ENCODE measurements around the gene CLTB.

DNA sequence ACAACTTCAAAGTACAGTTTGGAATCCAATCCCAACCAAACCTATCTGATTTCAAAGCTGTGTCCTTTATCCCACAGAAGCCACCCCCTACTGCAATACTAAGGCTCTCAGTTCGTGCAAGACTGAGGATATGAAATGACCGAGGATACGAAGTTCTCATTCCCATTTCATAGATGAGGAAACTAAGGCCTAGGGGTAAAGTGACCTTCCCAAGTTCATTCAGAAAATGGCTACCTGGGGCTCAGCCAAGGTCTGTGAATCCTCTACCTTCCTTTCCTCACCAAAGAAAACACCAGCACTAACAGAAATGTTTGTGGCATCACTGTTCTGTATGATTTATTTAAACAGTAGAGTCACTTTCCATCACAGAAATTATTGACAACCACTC is 60.2 kb downstream of the CLTB start:
- TF ChIP-seq, protein P1, sequence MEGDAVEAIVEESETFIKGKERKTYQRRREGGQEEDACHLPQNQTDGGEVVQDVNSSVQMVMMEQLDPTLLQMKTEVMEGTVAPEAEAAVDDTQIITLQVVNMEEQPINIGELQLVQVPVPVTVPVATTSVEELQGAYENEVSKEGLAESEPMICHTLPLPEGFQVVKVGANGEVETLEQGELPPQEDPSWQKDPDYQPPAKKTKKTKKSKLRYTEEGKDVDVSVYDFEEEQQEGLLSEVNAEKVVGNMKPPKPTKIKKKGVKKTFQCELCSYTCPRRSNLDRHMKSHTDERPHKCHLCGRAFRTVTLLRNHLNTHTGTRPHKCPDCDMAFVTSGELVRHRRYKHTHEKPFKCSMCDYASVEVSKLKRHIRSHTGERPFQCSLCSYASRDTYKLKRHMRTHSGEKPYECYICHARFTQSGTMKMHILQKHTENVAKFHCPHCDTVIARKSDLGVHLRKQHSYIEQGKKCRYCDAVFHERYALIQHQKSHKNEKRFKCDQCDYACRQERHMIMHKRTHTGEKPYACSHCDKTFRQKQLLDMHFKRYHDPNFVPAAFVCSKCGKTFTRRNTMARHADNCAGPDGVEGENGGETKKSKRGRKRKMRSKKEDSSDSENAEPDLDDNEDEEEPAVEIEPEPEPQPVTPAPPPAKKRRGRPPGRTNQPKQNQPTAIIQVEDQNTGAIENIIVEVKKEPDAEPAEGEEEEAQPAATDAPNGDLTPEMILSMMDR (IDR thresholded peaks at IDR 0.05; ENCODE audit: control extremely low read depth in 1 of 3, insufficient read depth in 1 of 3, low read depth in 1 of 3, low read length in 3 of 3), result no peak
- TF ChIP-seq PHF8 (conservative IDR thresholded peaks at IDR 0.05; ENCODE audit: low read depth, low read length), result no peak
- TF ChIP-seq GABPA (IDR thresholded peaks at IDR 0.05; ENCODE audit: borderline replicate concordance, insufficient read depth, low read length), result no peak
- no peak for TF ChIP-seq RFX5 (IDR thresholded peaks at IDR 0.05; ENCODE audit: borderline replicate concordance, low read depth, low read length)
- TF ChIP-seq, protein P2, sequence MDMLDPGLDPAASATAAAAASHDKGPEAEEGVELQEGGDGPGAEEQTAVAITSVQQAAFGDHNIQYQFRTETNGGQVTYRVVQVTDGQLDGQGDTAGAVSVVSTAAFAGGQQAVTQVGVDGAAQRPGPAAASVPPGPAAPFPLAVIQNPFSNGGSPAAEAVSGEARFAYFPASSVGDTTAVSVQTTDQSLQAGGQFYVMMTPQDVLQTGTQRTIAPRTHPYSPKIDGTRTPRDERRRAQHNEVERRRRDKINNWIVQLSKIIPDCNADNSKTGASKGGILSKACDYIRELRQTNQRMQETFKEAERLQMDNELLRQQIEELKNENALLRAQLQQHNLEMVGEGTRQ (IDR thresholded peaks at IDR 0.05; ENCODE audit: low read length), result no peak
- no peak for TF ChIP-seq RAD21 (IDR thresholded peaks at IDR 0.05 in 1 of 2, conservative IDR thresholded peaks at IDR 0.05 in 1 of 2; ENCODE audit: low read depth in 2 of 2, low read length in 2 of 2)
- TF ChIP-seq, protein P3, sequence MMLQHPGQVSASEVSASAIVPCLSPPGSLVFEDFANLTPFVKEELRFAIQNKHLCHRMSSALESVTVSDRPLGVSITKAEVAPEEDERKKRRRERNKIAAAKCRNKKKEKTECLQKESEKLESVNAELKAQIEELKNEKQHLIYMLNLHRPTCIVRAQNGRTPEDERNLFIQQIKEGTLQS (IDR thresholded peaks at IDR 0.05; ENCODE audit: insufficient read depth, low read depth, low read length), result no peak
- TF ChIP-seq BACH1 (IDR thresholded peaks at IDR 0.05; ENCODE audit: low read length), result no peak
- no peak for TF ChIP-seq CBX5 (IDR thresholded peaks at IDR 0.05; ENCODE audit: low read depth, low read length)
- TF ChIP-seq KDM1A (IDR thresholded peaks at IDR 0.05; ENCODE audit: borderline replicate concordance, low read length), result no peak
- TF ChIP-seq POLR2A (IDR thresholded peaks at IDR 0.05; ENCODE audit: control extremely low read depth in 1 of 2, low read depth in 2 of 2, low read length in 2 of 2), result no peak
- TF ChIP-seq, protein P4, sequence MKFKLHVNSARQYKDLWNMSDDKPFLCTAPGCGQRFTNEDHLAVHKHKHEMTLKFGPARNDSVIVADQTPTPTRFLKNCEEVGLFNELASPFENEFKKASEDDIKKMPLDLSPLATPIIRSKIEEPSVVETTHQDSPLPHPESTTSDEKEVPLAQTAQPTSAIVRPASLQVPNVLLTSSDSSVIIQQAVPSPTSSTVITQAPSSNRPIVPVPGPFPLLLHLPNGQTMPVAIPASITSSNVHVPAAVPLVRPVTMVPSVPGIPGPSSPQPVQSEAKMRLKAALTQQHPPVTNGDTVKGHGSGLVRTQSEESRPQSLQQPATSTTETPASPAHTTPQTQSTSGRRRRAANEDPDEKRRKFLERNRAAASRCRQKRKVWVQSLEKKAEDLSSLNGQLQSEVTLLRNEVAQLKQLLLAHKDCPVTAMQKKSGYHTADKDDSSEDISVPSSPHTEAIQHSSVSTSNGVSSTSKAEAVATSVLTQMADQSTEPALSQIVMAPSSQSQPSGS (IDR thresholded peaks at IDR 0.05; ENCODE audit: low read length), result no peak
- TF ChIP-seq TAF1 (IDR thresholded peaks at IDR 0.05; ENCODE audit: low read depth, low read length), result no peak
- no peak for TF ChIP-seq GTF2F1 (IDR thresholded peaks at IDR 0.05; ENCODE audit: borderline replicate concordance, low read depth, low read length)

Data from H1 (cell line).